GM18907 (cell line): ENCODE data around the gene CLTCL1.

Experiments
- ATAC-seq: cut with Tn5 transposase; IDR thresholded peaks from one replicate; pipeline ENCODE4 v1.9.1; 2021; ENCODE audit warnings: mild to moderate bottlenecking, moderate library complexity; ENCODE audit not compliant: unreplicated experiment

Gene CLTCL1

DNA sequence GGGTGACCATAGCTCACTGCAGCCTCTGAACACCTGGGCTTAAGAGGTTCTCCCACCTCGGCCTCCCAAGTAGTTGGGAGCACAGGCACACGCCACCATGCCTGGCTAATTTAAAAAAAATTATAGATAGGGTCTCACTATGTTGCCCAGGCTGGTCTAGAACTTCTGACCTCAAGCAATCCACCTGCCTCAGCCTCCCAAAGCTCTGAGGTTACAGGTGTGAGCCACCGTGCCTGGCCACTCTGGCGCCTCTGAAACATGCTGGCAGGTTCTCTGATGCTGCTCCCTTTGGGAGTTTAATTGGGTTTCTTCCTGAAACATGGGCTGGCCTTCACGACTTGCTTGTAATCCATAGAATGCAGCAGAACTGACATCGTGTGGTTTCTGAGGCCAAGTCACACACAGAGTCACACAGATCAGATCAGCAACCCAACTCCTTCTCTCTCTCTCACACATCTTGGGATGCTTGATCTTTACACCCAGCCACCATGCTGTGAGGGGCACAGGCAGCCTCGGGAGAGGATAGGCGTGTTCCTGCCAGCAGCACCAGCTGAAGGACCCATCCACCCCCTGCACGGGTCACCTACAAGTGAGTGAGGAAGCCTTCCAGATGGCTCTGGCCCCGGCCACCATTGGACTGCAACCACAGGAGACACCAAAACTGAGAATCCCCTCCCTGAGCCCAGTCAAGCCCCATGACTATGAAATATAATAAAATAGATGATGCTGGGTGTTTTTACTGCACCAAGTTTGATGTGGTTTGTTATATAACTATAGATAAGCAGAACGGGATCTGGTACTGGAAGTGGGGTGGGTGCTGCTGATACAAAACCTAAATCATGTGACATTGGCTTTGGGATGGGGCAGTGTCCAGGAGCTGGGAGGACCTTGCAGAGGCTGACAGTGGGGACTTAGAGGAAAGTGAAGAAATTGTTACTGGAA, 138.3 kb downstream of the CLTCL1 start:
- ATAC-seq: no peak

DNA sequence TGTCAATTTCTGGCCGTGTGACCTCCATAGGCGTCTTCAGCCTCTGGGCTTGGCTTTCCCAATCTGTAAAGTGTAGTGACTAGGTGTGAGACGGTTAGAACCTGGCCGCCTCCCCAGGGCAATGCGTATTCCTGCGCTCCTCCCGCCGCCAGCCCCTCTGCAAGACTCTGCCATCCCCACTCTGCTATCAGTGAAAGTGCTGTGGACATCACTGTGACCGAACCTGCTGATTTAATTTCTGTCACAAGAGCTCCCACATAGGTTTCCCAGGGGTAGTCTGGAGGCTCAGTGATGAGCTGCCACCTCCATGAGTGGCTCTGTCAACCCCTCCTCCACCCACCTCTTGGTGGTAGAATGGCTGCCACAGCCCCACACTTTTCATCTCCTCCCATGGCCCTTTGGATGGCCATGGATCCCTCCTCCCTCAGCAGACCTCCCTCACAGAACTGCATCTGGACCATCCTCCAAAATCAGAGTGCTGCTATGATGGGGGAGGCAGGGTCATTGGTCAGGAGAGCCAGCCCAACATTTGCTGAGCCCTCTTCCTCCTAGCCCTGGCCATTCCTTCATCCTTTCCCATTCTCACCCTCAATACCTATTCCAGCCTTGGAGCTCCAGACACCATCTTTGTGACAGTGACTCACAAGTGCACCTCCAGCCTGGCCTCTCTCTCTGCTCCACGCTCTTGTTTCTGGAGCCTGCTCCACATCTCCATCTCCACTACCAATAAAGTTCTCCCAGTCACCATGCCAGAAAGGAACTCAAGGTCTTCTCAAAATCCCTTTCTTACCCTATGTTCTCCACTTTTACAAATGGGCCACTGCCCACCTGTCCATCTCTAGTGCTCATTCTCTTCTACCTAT, 140.0 kb downstream of the CLTCL1 start:
- ATAC-seq: no peak

DNA sequence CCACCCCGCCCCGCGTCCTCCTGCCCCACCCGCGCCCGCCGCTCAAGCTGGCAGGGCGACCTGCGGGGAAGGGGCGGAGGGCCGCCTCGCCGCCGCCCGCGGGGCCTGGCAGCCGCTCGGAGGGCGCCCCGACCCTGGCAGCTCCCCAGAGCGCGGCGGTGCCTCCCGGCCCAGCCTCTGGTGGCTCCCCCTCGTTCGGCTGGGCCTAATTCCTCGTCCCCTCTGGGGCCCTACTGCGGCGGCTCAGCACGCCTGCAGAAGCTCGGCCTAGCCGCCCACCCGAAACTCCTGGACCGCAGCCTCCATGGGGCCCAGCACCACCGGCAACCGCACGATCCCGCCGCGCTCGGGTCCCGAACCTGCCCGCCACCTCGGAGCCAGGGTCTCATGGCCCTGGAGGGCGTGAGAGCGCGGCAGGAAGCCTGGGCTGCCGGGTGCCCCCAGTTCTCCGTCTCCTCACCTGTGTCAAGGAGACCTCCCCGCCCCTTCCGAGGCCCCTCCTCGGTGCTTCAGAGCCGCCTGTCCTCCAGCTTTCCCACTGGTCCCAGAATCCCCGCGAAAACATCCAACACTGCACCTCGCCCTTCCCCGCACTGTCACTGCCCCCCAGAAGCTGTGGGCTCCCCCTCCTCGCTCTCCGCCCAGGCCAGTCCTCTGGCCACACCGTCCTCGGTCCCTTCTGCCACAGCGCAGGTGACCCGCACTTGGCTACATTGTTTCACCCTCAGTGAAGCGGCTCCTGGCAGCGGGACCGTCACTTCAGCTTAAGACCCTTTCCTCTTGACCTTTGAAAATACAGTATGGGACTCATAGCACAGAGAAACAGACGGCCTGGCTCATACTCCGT, 140.8 kb downstream of the CLTCL1 start:
- no peak for ATAC-seq

DNA sequence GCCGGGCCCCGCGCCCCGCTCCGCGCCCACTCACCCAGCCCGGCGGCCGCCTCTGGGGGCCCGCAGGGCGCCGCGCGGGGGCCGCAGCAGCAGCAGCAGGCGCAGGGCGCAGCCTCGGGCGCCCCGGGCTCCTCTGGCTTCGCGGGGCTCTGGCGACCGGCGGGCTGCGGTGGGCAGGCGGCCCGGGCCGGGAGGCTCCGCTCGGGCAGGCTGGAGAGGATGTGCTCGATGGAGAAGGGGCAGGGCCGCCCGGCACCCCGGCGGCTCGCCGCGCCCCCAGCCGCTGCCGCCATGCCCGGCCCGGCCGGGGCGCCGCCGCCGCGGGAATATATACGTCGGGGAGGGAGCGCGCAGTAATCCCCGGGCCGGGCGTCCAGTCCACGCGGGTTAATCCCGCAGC, 141.5 kb downstream of the CLTCL1 start, which contains the start of gene GSC2:
Gene GSC2, minus strand, starts transcription at position 302 of the 400 bp plus-strand sequence. Its CDS starts 9 bp downstream, at position 293.
- no peak for ATAC-seq

DNA sequence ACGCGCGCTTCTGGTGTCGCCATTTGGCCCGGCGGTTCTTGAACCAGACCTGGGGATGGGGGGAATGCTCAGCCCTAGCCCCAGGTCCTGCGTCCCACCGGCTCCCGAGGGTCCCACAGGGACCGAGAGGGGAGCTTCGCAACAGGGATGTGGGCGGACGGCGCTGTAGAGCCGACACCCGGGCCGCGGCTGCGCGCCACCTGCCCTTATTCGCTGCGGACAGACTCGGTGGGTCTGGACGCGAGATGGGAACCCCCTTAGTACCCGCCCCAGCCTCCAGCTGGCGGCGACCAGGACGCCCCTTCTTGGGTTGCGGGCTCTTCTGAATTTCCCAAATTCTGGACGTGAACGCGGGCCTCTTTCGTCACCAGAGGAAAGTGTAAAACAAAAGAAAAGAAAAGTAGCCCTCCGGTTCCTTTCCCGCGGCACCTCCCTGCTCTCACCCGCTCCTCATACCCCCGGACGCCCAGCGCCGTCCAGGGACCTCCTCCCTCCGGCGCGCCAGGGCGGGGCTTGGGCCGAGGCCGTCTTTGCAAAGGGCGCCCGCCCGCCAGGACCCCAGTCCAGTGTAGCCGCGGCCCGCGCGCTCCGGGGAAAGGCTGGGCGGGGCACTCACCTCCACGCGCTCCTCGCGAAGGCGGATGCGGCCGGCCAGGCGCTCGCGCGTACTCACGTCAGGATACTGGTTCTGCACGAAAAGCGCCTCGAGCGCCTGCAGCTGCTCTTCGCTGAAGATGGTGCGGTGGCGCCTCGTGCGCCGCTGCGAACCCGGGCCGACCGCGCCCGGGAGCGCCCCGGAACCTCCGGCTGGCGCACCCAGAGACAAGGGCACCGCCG, 142.3 kb downstream of the CLTCL1 start:
- ATAC-seq: no peak

DNA sequence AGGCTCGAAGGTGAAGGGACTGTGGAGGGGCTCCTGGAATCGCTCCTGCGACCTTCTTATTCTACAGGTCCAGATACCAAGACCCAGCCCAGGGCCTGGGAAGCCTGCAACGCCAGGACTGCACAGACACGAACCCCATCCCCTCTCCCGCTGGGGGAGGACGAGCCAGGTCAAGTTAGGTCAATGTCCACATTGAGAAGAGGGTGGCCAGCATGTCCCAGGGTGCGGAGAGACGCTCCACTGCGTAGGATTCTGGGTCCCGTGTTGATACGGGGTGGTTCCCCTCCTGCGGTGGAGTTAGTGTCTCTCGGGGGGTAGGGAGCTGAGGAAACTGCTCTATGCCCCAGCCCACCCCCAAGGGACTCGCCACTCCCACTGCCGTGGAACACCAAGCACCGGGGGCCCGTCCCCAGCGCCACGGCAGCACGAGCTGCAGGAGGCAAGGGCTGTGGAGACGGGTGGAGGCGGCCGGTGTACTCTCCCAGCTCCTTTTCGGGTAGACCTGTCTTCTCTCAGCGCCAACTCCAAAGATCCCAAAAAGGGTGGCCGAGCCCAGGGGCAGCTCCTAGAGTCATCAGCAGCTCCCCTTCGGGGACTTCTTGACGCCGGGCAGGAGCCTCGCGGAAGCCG, 143.0 kb downstream of the CLTCL1 start:
- ATAC-seq: no peak

DNA sequence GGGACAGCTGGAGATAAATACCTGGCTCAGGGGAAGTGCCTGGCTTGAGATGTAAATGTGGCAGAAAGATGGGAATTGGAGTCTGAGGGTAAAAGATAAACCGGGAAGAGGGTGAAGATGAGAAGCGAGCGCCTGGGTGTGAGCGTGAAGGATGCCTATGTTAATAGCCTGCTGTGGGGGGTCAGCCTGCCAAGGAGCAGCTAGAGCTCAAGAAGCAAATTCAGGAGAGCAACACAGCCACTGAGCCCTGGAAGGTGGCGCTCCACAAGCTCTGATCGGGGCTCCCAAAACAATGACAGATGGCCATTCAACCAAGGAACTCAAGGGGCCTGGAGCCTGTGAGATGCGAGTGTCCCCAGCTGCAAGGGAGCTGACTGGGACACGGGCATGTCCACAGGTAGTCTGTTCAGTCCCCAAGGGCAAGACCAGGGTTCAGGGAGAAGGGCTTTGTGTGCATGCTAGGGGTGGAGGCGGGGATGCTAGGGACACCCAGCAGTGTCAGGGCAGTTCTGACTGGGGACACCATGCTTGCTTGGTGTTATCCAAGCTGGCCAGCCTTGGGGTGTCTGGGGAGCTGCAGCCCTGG, 144.2 kb downstream of the CLTCL1 start:
- ATAC-seq: no peak

DNA sequence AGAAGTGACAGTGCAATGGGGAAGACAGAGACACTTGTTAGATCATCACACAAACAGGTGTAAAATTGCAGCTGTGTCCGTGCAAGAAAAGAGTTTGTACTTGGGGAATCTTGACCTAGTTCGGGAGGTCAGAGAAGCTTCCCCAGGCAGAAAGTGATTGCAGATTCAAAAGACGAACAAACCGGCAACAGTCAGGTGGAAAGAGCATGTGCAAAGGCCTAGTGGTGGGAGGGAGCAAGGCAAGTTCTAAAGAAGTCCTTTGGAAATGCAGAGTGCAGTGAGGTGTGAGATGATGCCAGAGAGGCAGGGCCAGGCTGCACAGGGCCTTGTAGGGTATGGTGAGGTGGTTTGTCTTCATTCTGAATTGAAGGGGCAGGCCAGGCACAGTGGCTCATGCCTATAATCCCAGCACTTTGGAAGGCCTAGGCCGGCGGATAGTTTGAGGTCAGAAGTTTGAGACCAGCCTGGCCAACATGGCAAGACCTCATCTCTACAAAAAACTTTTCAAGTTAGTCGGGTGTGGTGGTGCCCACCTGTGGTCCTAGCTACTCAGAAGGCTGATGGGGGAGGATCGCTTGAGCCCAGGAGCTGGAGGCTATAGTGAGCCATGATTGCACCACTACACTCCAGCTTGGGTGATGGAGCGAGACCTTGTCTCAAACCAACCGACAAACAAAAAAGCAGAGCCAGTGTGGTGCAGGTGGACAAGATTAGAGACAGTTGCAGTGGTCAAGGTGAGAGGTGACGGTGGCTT, 145.1 kb downstream of the CLTCL1 start:
- ATAC-seq: no peak

DNA sequence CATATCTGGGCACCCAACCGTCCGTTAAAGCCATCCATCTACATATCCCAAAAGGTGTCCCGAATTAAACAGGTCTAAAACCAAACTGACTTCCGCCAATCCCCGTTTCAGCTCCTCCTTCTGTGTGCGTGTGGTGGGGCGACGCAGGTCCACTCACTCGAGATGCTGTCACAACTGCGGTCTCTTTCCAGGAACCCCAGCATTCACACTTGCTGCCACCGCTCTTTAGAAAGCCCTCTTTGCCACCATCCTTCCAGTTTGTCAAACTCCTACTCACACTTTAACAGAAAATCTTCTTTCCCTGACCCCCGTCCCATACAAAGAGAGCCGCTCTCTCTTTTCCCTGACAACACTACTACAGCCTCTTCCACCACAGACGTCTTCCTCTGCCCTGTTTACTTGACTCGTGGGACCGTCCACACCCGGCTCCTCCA, 147.5 kb downstream of the CLTCL1 start:
- ATAC-seq: peak; percentile 2

DNA sequence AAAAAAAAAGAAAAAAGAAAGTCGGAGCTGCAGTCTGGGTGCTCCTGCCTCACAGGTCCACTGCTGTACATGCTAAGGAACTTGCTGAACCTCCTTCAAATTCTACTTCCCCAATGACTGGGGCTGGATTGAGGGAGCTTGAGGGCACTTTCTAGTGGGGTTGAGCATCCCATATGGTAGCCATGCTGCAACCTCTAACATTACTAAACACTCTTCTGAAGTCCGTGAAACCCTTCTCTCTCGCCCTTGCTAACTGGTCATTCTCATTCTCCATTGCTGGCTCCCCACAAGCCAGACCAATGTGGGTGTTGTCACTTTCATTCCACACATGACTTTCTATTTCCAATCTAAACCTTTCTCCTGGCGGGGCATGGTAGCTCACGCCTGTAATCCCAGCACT, 148.3 kb downstream of the CLTCL1 start:
- ATAC-seq: no peak

DNA sequence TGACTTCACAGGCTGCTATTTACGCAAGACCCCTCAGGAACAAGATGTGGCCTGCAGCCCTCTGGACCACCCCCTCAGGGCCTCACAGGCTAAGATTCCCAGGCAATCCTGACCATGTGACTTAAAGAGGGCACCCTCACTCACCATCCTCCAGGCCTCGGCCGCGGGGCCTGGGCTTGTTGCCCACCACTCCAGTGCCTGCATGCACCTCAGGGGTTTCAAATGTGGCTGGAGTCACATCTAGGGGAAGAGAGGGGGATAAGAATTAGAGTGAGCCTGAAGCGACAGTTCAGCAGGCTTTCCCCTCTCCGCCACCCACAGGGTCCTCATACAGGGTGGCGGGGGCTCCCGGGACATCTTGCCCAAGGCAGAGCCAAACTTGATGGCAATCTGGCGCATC, 149.1 kb downstream of the CLTCL1 start:
- no peak for ATAC-seq

DNA sequence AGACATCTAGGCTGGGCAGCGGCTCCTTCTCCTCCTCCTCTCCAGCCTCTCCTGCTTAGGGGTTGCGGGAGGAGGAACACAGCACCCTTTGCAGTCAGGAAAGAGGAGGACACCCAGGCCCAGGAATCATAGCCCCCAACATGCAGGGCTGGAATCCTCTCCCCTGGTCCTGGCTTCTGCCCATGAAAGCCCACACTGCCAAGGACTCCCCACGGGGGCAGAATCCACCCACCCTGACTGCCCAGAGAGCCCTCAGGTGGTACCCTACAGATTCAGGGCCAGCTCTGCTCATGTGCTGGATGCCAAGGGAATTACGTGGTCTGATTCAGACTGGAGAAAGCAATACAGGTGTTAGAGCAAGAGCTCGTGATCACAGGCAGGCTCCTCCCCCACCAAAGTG, 151.5 kb downstream of the CLTCL1 start:
- no peak for ATAC-seq

DNA sequence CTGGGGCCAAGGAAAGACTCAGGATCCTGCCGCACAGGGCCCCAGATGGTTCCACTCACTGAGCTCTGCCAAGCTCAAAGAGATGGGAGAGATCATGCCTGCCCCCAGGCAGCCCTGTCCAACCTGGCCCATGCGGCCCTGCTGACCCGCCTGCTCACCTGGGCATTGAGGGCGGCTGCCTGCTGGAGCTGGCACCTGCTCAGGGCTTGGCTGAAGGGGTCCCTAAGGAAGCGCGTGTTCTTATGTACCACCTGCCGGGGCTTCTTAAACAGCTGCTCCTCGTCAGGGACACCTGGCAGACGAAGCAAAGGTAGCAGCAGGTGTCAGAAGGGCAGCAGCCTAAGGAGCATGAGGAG, 152.5 kb downstream of the CLTCL1 start:
- no peak for ATAC-seq

DNA sequence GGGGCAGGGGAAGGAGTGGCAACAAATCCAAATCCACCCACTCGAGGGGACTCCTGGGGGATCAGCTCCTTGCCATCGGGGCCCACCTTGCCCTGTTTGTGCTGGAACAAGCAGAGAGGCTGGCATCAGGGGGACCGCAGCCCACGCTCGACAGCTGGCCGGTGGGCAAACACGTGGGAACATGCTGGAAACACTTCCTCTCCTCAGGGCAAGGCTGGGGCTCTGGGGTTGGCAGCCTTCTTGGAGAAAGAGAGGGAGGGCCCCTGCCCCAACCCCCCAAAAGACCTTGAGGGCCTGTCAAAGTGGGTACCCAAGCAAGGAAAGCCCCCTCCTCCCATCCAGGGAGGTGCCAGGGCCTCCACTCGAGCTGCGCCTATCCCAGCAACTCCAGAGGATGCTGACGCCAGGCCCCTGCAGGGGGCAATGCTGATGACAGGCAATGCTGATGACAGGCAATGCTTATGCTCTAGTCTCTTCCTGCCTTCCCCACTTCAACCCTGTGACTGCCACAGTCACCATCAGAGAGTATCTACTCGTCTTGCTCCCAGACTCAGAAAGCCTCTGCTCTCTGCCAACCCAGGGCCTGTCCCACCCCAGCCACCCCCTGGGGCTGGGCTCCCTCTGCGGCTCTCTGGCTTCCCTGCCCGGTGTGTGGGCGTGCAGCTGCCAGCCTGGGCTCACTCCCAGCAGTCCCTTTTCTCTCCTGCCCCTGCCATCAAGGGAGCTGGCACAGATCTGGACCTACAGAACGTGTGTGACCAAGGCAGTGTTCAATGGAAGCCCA, 153.1 kb downstream of the CLTCL1 start:
- no peak for ATAC-seq

DNA sequence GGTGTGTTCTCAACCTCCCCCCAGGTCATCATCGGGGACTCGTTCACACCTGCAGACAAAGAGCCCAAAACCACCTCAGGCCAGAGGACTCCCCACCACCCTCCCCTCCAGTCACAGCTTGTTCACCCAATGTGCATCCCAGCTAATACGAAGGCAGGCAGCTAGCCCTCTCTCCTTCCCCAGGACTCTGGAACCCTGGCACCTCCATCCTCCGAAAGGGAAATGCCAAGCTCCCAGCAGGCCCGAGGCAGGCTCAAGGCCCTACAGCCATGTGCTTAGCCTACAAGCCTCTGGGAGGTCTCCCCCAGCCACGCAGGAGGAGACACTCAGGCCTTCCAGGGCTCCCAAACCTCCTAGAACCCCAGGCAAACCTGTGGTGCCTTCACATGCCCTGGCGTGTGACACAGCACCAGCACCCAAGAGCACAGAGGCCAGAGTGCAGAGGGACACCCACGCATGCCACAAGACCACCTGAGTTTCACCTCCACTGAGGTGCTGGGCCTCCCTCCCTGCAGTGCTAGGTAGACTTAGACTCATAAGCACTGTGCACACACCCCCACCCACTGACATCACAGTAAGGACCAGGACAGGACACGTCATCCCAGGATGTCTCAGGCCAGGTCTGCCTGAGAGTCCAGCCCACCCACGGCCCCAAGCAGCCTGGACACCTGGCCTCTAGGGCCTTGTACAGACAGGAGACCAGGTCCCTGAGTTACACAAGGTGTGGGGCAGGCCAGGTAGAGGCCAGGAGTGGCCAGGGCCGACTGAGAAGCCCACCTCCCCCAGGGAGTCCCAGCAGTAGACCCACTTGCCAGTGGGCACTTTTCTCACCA, 153.9 kb downstream of the CLTCL1 start:
- ATAC-seq: no peak

DNA sequence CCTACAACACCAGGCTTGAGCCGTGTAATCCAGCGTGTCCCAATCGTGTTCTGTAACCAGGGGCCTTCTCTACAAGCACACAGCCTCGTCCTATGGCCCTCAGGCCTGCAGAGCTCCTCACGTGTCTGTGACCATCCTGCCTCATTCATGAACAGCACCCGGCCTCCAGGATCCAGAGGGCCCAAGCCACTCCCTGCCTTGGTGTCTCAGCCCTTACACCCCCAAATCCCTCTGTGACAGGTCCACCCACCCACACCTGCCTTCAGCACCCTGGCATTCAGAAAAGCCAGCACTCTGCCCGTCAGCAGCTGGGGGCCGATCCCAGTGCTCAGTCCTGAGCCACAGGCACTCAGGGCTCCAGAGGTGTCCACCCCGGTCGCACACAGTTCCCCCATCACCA, 154.6 kb downstream of the CLTCL1 start:
- ATAC-seq: no peak

DNA sequence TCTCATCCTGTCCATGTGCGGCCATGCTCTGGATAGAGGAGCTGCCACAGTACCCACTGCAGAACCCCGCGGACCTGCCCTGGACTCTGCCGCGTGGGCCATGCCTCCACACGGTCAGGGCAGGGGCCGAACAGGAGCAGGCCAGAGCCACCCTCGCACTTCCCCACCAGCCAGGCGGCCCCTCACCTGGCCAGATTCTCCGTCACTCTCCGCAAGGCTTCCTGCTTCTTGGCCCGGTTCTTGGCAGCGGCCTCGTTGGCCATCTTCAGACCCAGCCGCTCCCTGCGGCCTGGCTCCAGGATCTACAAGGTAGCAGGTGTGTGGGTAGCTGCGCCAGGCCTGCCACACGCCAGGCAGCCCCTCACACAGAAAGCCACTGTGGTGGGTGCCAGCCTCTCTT, 156.6 kb downstream of the CLTCL1 start:
- no peak for ATAC-seq
